A549 (cell line): Measurements from ENCODE around the gene KIAA2012.

ENCODE experiments used
- CHD4 ChIP-seq: fragments of 200-600 bp; sonication (generic); IDR thresholded peaks from 2 replicates; pipeline ENCODE4 v1.6.1; 2016; ENCODE audit warnings: antibody characterized with exemption, mild to moderate bottlenecking, borderline replicate concordance
- CTCF ChIP-seq: fragments of >200 bp; sonication (Bioruptor Twin); formaldehyde crosslinking; IDR thresholded peaks from 3 replicates; pipeline ENCODE4 v1.5.1; 2016
- EP300 ChIP-seq, 2 experiments: fragments of >200 bp; sonication (Bioruptor Twin); formaldehyde crosslinking; IDR thresholded peaks; 2 replicates in 1 of 2; 3 replicates in 1 of 2; pipeline ENCODE4 v1.6.1; 2016 to 2017
- MAX ChIP-seq: IDR thresholded peaks from 2 replicates; pipeline ENCODE4 v1.6.1; 2012
- POLR2A ChIP-seq: IDR thresholded peaks from 2 replicates; pipeline ENCODE4 v1.6.1; 2012; ENCODE audit warnings: mild to moderate bottlenecking, low read length
- RCOR1 ChIP-seq: fragments of 150-350 bp; IDR thresholded peaks from 2 replicates; pipeline ENCODE4 v1.6.1; 2014; ENCODE audit warnings: antibody characterized with exemption, low read length, low read depth
- SMC3 ChIP-seq: fragments of >200 bp; sonication (Bioruptor Twin); formaldehyde crosslinking; IDR thresholded peaks from 3 replicates; pipeline ENCODE4 v1.6.1; 2018; ENCODE audit warnings: inconsistent platforms
- ZFP36 ChIP-seq: fragments of 450-650 bp; IDR thresholded peaks from 2 replicates; pipeline ENCODE4 v1.6.1; 2014; ENCODE audit warnings: borderline replicate concordance; ENCODE audit not compliant: partially characterized antibody
- TF ChIP-seq, protein P1 (sequence below): fragments of 200-600 bp; sonication (generic); IDR thresholded peaks from 2 replicates; pipeline ENCODE4 v1.6.1; 2016; ENCODE audit warnings: antibody characterized with exemption, mild to moderate bottlenecking, moderate library complexity

- TF ChIP-seq RCOR1 (no peak), CTCF (no peak), SMC3 (no peak), POLR2A (no peak), CHD4 (no peak), EP300 (IDR thresholded peaks at IDR 0.05) (no peak), MAX (no peak), ZFP36 (no peak)
- TF ChIP-seq, protein P1, sequence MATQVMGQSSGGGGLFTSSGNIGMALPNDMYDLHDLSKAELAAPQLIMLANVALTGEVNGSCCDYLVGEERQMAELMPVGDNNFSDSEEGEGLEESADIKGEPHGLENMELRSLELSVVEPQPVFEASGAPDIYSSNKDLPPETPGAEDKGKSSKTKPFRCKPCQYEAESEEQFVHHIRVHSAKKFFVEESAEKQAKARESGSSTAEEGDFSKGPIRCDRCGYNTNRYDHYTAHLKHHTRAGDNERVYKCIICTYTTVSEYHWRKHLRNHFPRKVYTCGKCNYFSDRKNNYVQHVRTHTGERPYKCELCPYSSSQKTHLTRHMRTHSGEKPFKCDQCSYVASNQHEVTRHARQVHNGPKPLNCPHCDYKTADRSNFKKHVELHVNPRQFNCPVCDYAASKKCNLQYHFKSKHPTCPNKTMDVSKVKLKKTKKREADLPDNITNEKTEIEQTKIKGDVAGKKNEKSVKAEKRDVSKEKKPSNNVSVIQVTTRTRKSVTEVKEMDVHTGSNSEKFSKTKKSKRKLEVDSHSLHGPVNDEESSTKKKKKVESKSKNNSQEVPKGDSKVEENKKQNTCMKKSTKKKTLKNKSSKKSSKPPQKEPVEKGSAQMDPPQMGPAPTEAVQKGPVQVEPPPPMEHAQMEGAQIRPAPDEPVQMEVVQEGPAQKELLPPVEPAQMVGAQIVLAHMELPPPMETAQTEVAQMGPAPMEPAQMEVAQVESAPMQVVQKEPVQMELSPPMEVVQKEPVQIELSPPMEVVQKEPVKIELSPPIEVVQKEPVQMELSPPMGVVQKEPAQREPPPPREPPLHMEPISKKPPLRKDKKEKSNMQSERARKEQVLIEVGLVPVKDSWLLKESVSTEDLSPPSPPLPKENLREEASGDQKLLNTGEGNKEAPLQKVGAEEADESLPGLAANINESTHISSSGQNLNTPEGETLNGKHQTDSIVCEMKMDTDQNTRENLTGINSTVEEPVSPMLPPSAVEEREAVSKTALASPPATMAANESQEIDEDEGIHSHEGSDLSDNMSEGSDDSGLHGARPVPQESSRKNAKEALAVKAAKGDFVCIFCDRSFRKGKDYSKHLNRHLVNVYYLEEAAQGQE: no peak
Observed at GRCh38 chr2:202035089-202035940, 37.7 kb upstream of the KIAA2012 start.
